GM21737 (cell line): Measurements from ENCODE around the gene FSTL4.

ENCODE experiments used
- ATAC-seq: cut with Tn5 transposase; IDR thresholded peaks from one replicate; pipeline ENCODE4 v1.9.1; 2021; ENCODE audit warnings: mild to moderate bottlenecking, moderate library complexity; ENCODE audit not compliant: unreplicated experiment

Gene FSTL4

GRCh38 chr5:133520991-133521706 is 91.2 kb downstream of the FSTL4 start:
- no peak for ATAC-seq

GRCh38 chr5:133520062-133520461 is 92.3 kb downstream of the FSTL4 start:
- ATAC-seq, result no peak

GRCh38 chr5:133519191-133519590 is 93.2 kb downstream of the FSTL4 start:
- no peak for ATAC-seq

- no peak for ATAC-seq
Observed at GRCh38 chr5:133514456-133514855, 97.9 kb downstream of the FSTL4 start.

GRCh38 chr5:133512896-133513295 is 99.4 kb downstream of the FSTL4 start:
- ATAC-seq, result no peak

GRCh38 chr5:133511653-133512235 is 100.6 kb downstream of the FSTL4 start:
- ATAC-seq, result no peak

DNA sequence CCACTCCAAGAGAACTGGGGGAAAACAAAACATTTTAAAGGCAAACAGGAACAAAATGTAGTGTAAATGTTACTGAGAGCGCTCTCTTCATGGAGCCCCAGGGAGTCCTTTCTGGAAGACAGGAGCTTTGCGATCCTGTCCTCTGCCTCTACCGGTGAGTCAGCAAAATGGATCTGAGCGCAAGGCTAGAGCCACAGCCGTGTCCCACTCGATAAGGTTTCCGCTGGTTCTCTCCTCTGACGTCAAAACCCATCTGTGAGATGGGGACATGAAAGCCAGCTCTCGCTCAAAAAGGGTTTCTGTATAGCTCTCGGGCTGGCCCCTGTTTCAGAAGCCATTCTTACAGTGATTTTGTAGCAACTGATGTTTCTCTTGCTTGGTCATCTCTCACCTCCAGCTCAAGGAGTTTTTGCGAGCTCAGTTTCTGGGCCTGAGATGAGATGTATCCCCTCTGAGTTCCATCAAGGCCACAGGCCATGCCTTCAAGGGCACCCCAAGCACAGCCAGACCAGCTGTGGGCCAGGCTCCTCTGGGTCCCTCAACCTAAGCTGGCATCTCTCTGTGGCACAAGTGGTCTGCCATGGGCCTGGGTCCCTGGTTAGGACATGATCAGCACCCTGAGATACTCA is 101.6 kb downstream of the FSTL4 start:
- no peak for ATAC-seq

GRCh38 chr5:133509742-133510079 is 102.6 kb downstream of the FSTL4 start:
- no peak for ATAC-seq

DNA sequence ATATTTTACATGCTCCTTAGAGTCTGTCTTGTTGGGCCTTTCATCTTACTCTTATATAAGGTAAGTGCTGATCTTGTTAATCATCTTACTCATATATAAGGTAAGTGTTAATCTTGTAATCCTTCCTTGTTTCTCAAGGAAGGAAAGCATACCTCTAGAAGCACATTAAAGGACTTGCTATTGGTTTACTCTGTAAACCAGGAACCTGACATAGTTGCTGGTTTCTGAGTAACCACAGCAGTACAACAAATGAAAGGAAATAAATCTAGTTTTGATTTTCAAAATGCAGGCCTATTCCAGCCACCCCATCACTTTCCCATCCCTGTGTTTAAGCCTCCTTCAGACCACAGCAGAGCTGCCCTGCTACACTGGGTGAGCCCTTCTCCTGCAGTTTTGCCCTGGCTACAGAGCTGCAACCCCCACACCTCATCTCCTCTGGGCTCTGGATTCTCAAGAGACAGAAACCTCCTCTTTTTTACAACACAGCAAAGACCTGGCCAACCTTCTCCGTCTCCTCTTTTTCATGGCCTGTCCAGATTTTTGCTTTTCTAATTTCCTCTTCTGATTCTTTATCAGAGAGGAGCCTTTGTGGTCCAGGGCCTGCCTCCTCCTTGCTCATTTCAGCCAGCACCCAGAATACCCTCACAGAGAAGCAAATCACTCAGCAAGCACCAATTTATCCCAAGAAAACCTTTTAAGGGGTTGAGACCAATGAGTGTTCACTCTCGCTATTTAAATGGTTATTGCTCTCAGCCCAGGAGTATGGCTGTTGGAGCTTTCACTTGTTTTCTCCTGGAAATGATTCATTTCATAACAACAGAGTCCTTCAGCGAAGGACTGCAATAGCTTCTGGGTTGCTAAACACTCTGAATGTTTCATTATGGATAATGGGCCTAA is 103.2 kb downstream of the FSTL4 start:
- no peak for ATAC-seq

DNA sequence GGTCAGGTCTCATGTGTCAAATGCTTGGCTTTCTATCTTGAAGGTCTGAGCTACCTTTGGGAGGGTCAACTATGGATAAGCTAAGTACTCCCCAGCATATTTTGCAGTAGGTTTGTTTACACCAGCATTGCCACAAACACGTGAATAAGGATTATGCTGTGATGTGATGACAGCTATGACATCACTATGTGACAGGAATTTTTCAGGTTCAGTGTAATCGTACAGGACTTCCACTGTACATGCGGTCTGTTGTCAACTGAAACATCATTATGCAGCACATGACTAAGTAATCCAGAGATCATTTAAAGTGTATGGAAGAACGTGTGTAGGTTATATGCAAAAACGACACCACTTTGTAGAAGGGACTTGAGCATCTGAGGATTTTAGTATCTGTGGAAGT is 104.0 kb downstream of the FSTL4 start:
- no peak for ATAC-seq

- no peak for ATAC-seq
Observed at GRCh38 chr5:133506181-133506580, 106.2 kb downstream of the FSTL4 start.

- ATAC-seq, result no peak
Observed at GRCh38 chr5:133503511-133503910, 108.8 kb downstream of the FSTL4 start.

GRCh38 chr5:133499895-133500294 is 112.4 kb downstream of the FSTL4 start:
- ATAC-seq, result no peak

GRCh38 chr5:133497608-133498348 is 114.6 kb downstream of the FSTL4 start:
- ATAC-seq, result no peak

DNA sequence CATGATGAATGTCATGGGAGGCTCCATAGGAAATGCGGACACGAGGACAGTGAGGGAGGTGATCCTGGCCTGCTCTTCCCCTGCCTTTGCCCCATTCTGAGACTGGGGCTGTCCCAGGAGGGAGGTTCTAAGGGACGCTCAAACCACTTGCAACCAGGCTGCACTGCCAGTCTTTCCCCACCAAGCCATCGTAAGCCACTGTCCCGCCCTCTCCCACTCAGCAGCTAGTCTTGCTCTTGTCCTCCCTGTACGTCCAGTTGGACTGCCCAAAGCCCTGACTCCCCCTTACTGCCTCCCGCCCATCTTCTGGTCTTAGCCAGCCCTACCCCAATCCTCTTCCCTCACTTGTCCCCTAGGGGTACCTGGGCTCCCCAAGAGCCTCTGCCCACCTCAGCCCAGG is 115.7 kb downstream of the FSTL4 start:
- no peak for ATAC-seq

- no peak for ATAC-seq
Observed at GRCh38 chr5:133494923-133495246, 117.5 kb downstream of the FSTL4 start.

DNA sequence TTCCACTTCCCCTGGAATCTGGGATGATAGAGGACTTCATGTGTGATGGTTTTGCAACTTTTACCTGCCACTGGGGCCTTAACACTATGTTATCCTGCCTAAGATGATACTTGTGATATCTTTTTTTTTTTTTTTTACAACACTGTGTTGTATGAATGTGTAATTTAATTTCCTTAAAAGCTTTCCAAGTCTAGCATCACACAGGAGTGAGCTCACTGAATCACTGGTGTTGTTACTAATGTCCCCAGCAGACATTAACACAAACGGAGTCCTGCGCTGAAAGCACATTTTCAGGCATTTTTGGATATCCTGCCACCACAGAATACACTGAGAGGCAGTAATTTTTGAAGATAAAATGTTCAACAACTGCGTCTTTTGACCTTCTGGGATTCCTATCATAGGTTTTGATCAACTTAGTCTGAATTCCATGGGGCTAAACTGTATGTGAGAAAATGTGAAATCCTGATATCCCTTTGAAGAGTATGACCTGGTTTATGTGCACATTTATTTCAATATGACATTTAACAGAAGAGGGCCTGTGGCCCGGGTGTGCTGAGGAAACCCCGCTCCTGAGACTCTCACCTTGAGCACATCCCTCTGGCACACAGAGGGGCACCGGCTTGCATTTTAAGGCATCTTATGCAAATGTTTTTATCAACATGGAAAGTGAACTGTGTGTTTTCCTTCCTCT is 118.0 kb downstream of the FSTL4 start:
- no peak for ATAC-seq

GRCh38 chr5:133489632-133490031 is 122.7 kb downstream of the FSTL4 start:
- ATAC-seq, result no peak

- ATAC-seq, result no peak
Observed at GRCh38 chr5:133487093-133487492, 125.2 kb downstream of the FSTL4 start.

DNA sequence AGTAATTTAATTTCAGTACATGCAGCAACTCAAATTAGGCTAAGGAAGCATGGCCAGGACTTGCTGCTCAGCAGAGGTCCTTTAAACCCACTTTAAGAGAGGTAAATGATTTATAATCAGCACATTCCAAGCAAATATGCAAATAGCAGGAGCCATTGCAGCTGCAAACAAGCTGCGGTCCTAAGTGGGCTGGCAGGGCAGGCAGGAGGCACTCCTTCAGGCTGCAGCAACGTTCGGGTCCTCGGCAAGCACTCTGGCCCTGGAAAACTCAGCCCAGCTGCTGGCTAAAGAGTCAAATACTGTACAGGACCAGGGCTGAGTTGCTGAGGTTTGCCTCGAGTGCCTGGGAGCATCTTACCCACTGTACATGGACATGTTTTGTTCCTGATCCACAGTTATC is 126.9 kb downstream of the FSTL4 start:
- no peak for ATAC-seq
